K562 (cell line): Measurements from ENCODE around the gene FBRS. TPM values are rescaled to one million over a fixed set of nuclear protein-coding genes. Genes with fewer than 3 reads are reported as not detected.

ENCODE experiments used
- ATF4 ChIP-seq: fragments of 450-650 bp; formaldehyde crosslinking; IDR thresholded peaks from 2 replicates; pipeline ENCODE4 v1.4.0; 2022; ENCODE audit warnings: mild to moderate bottlenecking, moderate library complexity
- CEBPB ChIP-seq: fragments of 450-650 bp; IDR thresholded peaks from 2 replicates; pipeline ENCODE4 v1.6.1; 2016; ENCODE audit warnings: missing genetic modification characterization, missing compliant biosample characterization
- CREB3L1 ChIP-seq: fragments of 450-650 bp; IDR thresholded peaks from 2 replicates; pipeline ENCODE4 v1.6.1; 2014; ENCODE audit warnings: low read depth, mild to moderate bottlenecking, moderate library complexity, borderline replicate concordance
- DACH1 ChIP-seq: fragments of 450-650 bp; IDR thresholded peaks from 2 replicates; pipeline ENCODE4 v1.6.1; 2018; ENCODE audit not compliant: partially characterized antibody
- NR3C1 ChIP-seq: sonication (generic); formaldehyde crosslinking; IDR thresholded peaks from 2 replicates; pipeline ENCODE4 v1.8.1; 2022; ENCODE audit warnings: missing genetic modification reagents
- PATZ1 ChIP-seq: fragments of 250-450 bp; sonication (Bioruptor Pico); IDR thresholded peaks from 2 replicates; pipeline ENCODE4 v1.5.0; 2020; ENCODE audit warnings: mild to moderate bottlenecking, borderline replicate concordance
- RAD51 ChIP-seq: fragments of 450-650 bp; IDR thresholded peaks from 2 replicates; pipeline ENCODE4 v1.7.1; 2016; ENCODE audit warnings: low read depth, mild to moderate bottlenecking, borderline replicate concordance
- SFPQ ChIP-seq: fragments of 200-400 bp; formaldehyde crosslinking; IDR thresholded peaks from 2 replicates; pipeline ENCODE4 v1.6.1; 2017; ENCODE audit warnings: mild to moderate bottlenecking, low read depth, low read length, moderate library complexity
- ZBTB11 ChIP-seq, 3 experiments: fragments of 200-800 bp in 1 of 3; fragments of 250-450 bp in 1 of 3; fragments of 450-650 bp in 1 of 3; sonication (Bioruptor Pico) in 1 of 3; sonication (Bioruptor generic) in 1 of 3; formaldehyde crosslinking in 1 of 3; IDR thresholded peaks; 2 replicates each; pipeline versions ENCODE4 v1.6.1 to v1.8.0; 2016 to 2022; ENCODE audit warnings: mild to moderate bottlenecking in 2 of 3, missing genetic modification characterization in 2 of 3, missing compliant biosample characterization in 1 of 3, moderate library complexity in 1 of 3
- ZBTB5 ChIP-seq: fragments of 450-650 bp; IDR thresholded peaks from 2 replicates; pipeline ENCODE4 v1.6.1; 2017; ENCODE audit warnings: antibody characterized with exemption
- ZEB2 ChIP-seq: fragments of 450-650 bp; IDR thresholded peaks from 2 replicates; pipeline ENCODE4 v1.6.1; 2016
- ZNF212 ChIP-seq: fragments of 450-650 bp; formaldehyde crosslinking; IDR thresholded peaks from 2 replicates; pipeline ENCODE4 v1.4.0; 2020; ENCODE audit warnings: mild to moderate bottlenecking
- ZNF778 ChIP-seq: fragments of 450-650 bp; formaldehyde crosslinking; IDR thresholded peaks from 2 replicates; pipeline ENCODE4 v1.4.0; 2020; ENCODE audit warnings: mild to moderate bottlenecking, moderate library complexity
- polyA plus RNA-seq, 8 experiments: library from polyadenylated mRNA; depleted of rRNA in 4 of 8; stranded (reverse) in 5 of 8; unstranded in 3 of 8; fragments of >200 nt; fragmentation: Nextera tagmentation in 2 of 8; fragmentation: Illumina TruSeq in 1 of 8; extraction: Ambion mirVana in 2 of 8; extraction: Trizol in 1 of 8; gene quantifications; 2 replicates each; pipeline versions ENCODE4 v1.2.1 to v1.2.3, GENCODE V29; 2011 to 2014; ENCODE audit warnings: inconsistent platforms in 1 of 8, missing spikeins in 1 of 8
- total RNA-seq, 7 experiments: library from RNA; depleted of rRNA in 6 of 7; stranded (reverse); fragments of >200 nt in 6 of 7; fragmentation: Illumina TruSeq in 2 of 7; extraction: Trizol in 2 of 7; gene quantifications; 2 replicates each; pipeline versions ENCODE4 v1.2.1 to v1.2.3, GENCODE V29; 2011 to 2021; ENCODE audit warnings: low replicate concordance in 1 of 7

The FBRS gene
- total and polyA plus RNA-seq, 9 of the 15 experiments (the other 6 are each of a cell fraction or from before 2014, with no cell fraction given): 0.32 to 59.5 (median 13.1) TPM

GRCh38 chr16:30609926-30610839 lies 48.0 kb upstream of the FBRS start, which contains the start of gene ZNF689 (continued):
- TF ChIP-seq PATZ1 (CRISPR knock-in tag) (no peak), DACH1 (no peak), ZEB2 (no peak), ZNF212 (CRISPR knock-in tag) (no peak), CREB3L1 (0 out of 2 replicates have a peak, but pooled peaks have one; percentile 36), ATF4 (CRISPR knock-in tag) (0 out of 2 replicates have a peak, but pooled peaks have one; percentile 18), ZNF778 (CRISPR knock-in tag) (no peak), ZBTB11 (CRISPR knock-in tag; IDR thresholded peaks at IDR 0.05) (peak in 1 of 3 experiments; percentile 54; a peak in 1 of 6 replicates), CEBPB (tag) (no peak), RAD51 (no peak; the same call in 1 of the 2 replicates), NR3C1 (CRISPR knock-in tag) (peak; percentile 49; the same call in 1 of the 2 replicates), SFPQ (no peak), ZBTB5 (no peak)
